D721Med (cell line): ENCODE measurements around the gene JDP2.
A peak's percentile ranks its signal among the peaks of the same experiment; 100 is the strongest.

Experiments used
- DNase-seq: peaks from one replicate; pipeline ENCODE4 v3.0.0; 2011; ENCODE audit warnings: low spot score; ENCODE audit not compliant: insufficient read length
- FAIRE-seq: peaks from 2 replicates; lab custom pipeline; 2011; peaks lifted over from hg19 to GRCh38; lab: Jason Lieb, UNC
- TF ChIP-seq, protein P1 (sequence below): IDR thresholded peaks from 2 replicates; pipeline ENCODE4 v1.5.1; 2012; ENCODE audit warnings: mild to moderate bottlenecking, control low read depth; ENCODE audit not compliant: insufficient read depth; ENCODE audit errors: missing control alignments

The JDP2 gene

GRCh38 chr14:75409316-75410205, 18.3 kb upstream of the JDP2 start:
- FAIRE-seq: no peak
- TF ChIP-seq, protein P1, sequence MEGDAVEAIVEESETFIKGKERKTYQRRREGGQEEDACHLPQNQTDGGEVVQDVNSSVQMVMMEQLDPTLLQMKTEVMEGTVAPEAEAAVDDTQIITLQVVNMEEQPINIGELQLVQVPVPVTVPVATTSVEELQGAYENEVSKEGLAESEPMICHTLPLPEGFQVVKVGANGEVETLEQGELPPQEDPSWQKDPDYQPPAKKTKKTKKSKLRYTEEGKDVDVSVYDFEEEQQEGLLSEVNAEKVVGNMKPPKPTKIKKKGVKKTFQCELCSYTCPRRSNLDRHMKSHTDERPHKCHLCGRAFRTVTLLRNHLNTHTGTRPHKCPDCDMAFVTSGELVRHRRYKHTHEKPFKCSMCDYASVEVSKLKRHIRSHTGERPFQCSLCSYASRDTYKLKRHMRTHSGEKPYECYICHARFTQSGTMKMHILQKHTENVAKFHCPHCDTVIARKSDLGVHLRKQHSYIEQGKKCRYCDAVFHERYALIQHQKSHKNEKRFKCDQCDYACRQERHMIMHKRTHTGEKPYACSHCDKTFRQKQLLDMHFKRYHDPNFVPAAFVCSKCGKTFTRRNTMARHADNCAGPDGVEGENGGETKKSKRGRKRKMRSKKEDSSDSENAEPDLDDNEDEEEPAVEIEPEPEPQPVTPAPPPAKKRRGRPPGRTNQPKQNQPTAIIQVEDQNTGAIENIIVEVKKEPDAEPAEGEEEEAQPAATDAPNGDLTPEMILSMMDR: no peak
- DNase-seq: no peak

DNA sequence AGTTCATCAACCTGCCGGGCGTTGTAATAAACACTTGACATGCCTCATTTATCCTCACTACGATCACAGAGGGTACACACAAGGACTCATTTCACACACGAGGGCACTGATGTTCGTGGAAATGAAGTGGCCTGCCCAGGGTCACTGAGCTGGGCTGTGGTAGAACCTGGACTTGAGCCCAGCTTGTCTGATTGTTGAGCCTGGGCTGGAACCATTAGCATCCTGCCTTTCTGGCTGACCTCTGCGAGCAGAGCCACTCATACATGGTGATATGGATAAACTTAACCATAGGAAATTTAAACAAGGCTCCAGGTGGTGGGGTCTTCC, 16.6 kb upstream of the JDP2 start:
- DNase-seq (no peak), FAIRE-seq (no peak)
- TF ChIP-seq, protein P1: no peak

- DNase-seq: no peak
- TF ChIP-seq, protein P1: no peak
- no peak for FAIRE-seq
Observed at GRCh38 chr14:75413013-75413412, 14.8 kb upstream of the JDP2 start.

DNA sequence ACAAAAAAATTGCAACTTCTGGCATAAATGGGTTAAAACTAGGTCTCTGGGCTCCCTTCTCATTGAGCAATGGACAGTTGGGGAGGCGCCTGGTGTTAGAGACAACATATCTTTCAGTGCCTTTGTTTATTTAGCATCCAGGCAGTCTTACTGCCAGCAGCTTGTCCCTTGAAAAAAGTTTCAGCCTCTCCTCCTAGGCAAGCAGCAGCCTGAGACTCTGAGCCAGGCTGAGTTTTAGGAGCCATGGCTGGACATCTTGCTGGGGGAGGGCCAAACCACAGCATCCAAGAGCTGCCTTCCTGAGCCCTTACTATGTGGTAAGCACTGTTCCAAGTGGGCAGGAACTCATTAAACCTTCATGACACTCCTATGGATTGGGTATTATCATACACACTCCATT, 10.1 kb upstream of the JDP2 start:
- DNase-seq: no peak
- no peak for FAIRE-seq
- TF ChIP-seq, protein P1: no peak

- TF ChIP-seq, protein P1: no peak
- DNase-seq: peak; percentile 46
- no peak for FAIRE-seq
Observed at GRCh38 chr14:75418850-75419768, 8.7 kb upstream of the JDP2 start.

- TF ChIP-seq, protein P1: no peak
- FAIRE-seq: no peak
- DNase-seq: no peak
Observed at GRCh38 chr14:75422169-75422568, 5.7 kb upstream of the JDP2 start.
